Common myeloid progenitor, CD34-positive (primary cell): ENCODE measurements around the gene MTHFD1L. TPM values are rescaled to one million over a fixed set of nuclear protein-coding genes. Genes with fewer than 3 reads are reported as not detected.
A peak's percentile ranks its signal among the peaks of the same experiment; 100 is the strongest.
"Not testable (repeated sequence)": the region's sequence is repeated elsewhere in the genome, so short reads cannot be mapped to it uniquely, and the experiment has no call there.

ENCODE experiments used
- CTCF ChIA-PET: fragments of 350-600 bp; sonication (Branson Sonifier 250); formaldehyde crosslinking; loops from one replicate; lab custom pipeline; 2021; ENCODE audit warnings: antibody characterized with exemption; lab: Charles Lee
- POLR2A ChIA-PET: fragments of 350-600 bp; sonication (Branson Sonifier 250); formaldehyde crosslinking; loops from one replicate; lab custom pipeline; 2021; ENCODE audit warnings: antibody characterized with exemption; lab: Charles Lee
- DNase-seq, 3 donors: peaks; one replicate each; pipeline versions ENCODE4 v3.0.0 to v3.0.0-alpha.2; 2013
- H3K27ac ChIP-seq, 2 experiments: 1 replicate in 1 of 2; 2 replicates in 1 of 2; pipeline ENCODE4 v1.7.0; 2013; ENCODE audit warnings: inconsistent platforms in 2 of 2, low read length in 2 of 2, mild to moderate bottlenecking in 2 of 2, low read depth in 1 of 2, moderate library complexity in 1 of 2; ENCODE audit not compliant: severe bottlenecking in 2 of 2, insufficient read depth in 1 of 2, poor library complexity in 1 of 2
- H3K27me3 ChIP-seq, 5 experiments: replicated peaks in 2 of 5; 1 replicate in 3 of 5; 2 replicates in 2 of 5; pipeline versions ENCODE4 v1.6.1 to v1.7.0; 2013; ENCODE audit warnings: low read length in 4 of 5, mild to moderate bottlenecking in 2 of 5, moderate library complexity in 2 of 5, inconsistent platforms in 1 of 5; ENCODE audit not compliant: insufficient read depth in 5 of 5, control insufficient read depth in 4 of 5
- H3K36me3 ChIP-seq, 4 experiments: 1 replicate in 2 of 4; 2 replicates in 2 of 4; pipeline versions ENCODE4 v1.6.1 to v1.7.0; 2013; ENCODE audit warnings: low read length in 3 of 4, control low read depth in 1 of 4, mild to moderate bottlenecking in 1 of 4; ENCODE audit not compliant: control insufficient read depth in 4 of 4, insufficient read depth in 4 of 4
- H3K4me1 ChIP-seq, 4 experiments: 1 replicate in 3 of 4; 2 replicates in 1 of 4; pipeline versions ENCODE4 v1.6.1 to v1.7.1; 2013; ENCODE audit warnings: low read length in 3 of 4, mild to moderate bottlenecking in 3 of 4, control low read depth in 1 of 4, inconsistent platforms in 1 of 4, moderate library complexity in 1 of 4; ENCODE audit not compliant: control insufficient read depth in 4 of 4, insufficient read depth in 4 of 4; ENCODE audit errors: control extremely low read depth in 1 of 4
- H3K4me3 ChIP-seq, 7 experiments: 1 replicate in 4 of 7; 2 replicates in 3 of 7; pipeline versions ENCODE4 v1.5.1 to v1.7.0; 2013; ENCODE audit warnings: mild to moderate bottlenecking in 7 of 7, low read length in 6 of 7, moderate library complexity in 6 of 7, inconsistent platforms in 2 of 7, low read depth in 2 of 7, control low read depth in 1 of 7; ENCODE audit not compliant: insufficient read depth in 4 of 7, control insufficient read depth in 1 of 7; ENCODE audit errors: extremely low read depth in 1 of 7
- H3K9me3 ChIP-seq, 5 experiments: 1 replicate in 4 of 5; 2 replicates in 1 of 5; pipeline versions ENCODE4 v1.6.1 to v1.7.1; 2013; ENCODE audit warnings: low read length in 4 of 5, mild to moderate bottlenecking in 2 of 5, inconsistent platforms in 1 of 5, low read depth in 1 of 5, moderate library complexity in 1 of 5; ENCODE audit not compliant: control insufficient read depth in 4 of 5, insufficient read depth in 2 of 5; ENCODE audit errors: control extremely low read depth in 1 of 5
- WGBS: methylation state at CpG from one replicate; pipeline ENCODE4 v1.1.5; 2013; ENCODE audit not compliant: insufficient coverage; 5-methylcytosine and 5-hydroxymethylcytosine counted together
- polyA plus RNA-seq: library from polyadenylated mRNA; unstranded; fragments of 120-200 nt; gene quantifications from one replicate; pipeline ENCODE4 v1.2.1, GENCODE V29; 2013

The MTHFD1L gene
- 17.2 TPM for polyA plus RNA-seq

DNA sequence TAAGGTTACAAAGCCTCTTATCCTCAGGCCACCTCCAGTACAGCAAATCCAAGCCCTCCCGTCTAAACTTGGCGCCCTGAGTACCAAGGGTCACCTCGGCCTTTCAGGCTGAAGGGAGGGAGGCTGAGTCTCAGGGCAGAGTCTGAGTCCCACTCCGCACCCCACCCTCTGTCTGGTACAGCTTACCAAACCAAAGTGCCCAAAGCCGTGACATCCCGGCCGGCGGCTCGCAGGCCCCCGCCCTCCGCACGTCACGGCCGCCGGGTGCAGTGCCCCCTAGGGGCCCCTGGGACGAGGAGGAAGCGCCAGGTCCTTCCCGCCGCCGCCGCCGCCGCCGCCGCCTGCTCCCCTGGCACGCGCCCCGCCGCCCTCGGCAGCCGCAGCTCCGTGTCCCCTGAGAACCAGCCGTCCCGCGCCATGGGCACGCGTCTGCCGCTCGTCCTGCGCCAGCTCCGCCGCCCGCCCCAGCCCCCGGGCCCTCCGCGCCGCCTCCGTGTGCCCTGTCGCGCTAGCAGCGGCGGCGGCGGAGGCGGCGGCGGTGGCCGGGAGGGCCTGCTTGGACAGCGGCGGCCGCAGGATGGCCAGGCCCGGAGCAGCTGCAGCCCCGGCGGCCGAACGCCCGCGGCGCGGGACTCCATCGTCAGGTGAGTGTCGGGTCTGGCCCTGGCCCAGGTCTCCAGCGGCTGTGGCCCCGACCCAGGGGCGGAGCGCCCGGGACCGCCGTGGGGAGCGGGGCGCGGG, at the start of gene MTHFD1L:
Gene MTHFD1L, plus strand, starts transcription at position 297 of the 741 bp plus-strand sequence. Its CDS starts 121 bp downstream, at position 418.
- POLR2A ChIA-PET, result interaction anchor here (0.6 to 1.4 kb wide), 4 partner anchors 10 to 1541 kb away, joined by 3 read pairs; no protein-coding TSS in a partner anchor
- H3K36me3 ChIP-seq, result no peaks in the 10 kb centered on the region
- CTCF ChIA-PET, result interaction anchor here (0.9 to 6.9 kb wide), 12 partner anchors 9 to 524 kb away, joined by 3 to 50 read pairs (median 4); no protein-coding TSS in a partner anchor
- no peaks in the 10 kb centered on the region for H3K9me3 ChIP-seq
- peak within 1 kb of the TSS in 1 of 2 experiments; percentile 58 for H3K27ac ChIP-seq
- H3K4me3 ChIP-seq, result peak within 1 kb of the TSS; percentile 54 to 91 (median 77)
- no peaks in the 10 kb centered on the region for H3K27me3 ChIP-seq
- DNase-seq, result peak; percentile 74 to 80 (median 77)
- WGBS, result under 1% methylated on average over 68 of the region's 82 CpGs
- peaks cover 6 to 42% (median 34%) of the 10 kb centered on the region in 4 experiments for H3K4me1 ChIP-seq

DNA sequence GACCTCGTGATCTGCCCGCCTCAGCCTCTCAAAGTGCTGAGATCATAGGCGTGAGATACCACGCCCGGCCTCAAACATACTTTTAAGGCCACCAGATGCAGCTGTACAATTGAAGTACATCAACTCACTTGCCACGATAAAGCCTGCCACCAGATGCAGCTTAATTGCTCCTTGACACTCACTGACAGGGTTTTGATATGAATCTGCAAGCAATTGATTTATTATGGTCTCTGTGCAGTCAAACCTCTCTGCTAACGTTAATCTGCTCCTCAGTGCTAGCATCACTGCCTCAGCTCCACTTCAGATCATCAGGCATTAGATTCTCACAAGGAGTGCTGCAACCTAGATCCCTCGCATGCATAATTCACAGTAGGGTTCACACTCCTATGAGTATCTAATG, 48.9 kb upstream of the MTHFD1L start:
- H3K27ac ChIP-seq, H3K4me1 ChIP-seq, DNase-seq, H3K4me3 ChIP-seq, H3K9me3 ChIP-seq, POLR2A ChIA-PET, H3K27me3 ChIP-seq, H3K36me3 ChIP-seq: not testable (repeated sequence)
- CTCF ChIA-PET, result interaction anchor here (0.8 to 8.6 kb wide), 19 partner anchors 8 to 519 kb away, joined by 3 to 114 read pairs (median 6); partner anchors contain the start of gene MTHFD1L
- WGBS, result 91% methylated on average over 8 of the region's 8 CpGs

DNA sequence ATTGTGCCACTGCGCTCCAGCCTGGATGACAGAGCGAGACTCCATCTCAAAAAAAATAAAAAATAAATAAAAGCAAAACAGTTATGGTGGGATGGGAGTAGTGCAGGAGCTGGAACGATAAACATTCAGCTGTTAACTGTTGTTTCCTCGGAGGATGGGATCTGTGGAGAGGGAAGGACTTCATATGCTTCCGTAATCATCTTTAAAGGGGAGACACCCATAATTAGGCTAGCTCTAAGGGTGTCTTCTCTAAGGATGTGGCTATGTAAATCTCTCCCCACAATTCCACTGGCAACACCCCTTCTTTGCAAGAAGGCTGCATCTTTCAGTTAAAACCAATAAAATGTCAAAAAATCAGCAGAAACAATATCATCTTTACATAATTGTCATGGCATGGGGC, 42.6 kb upstream of the MTHFD1L start:
- no peak for DNase-seq
- H3K9me3 ChIP-seq, result no peaks in the 10 kb centered on the region
- H3K36me3 ChIP-seq, result no peaks in the 10 kb centered on the region
- no peaks in the 10 kb centered on the region for H3K27me3 ChIP-seq
- ChIA-PET POLR2A (no interaction called here), CTCF (interaction anchor here (1.3 kb wide), 1 partner anchor 40 kb away, joined by 5 read pairs; no protein-coding TSS in a partner anchor)
- no peaks in the 10 kb centered on the region for H3K4me1 ChIP-seq
- no peak overlapping the region for H3K4me3 ChIP-seq
- WGBS, result 100% methylated on average over 3 of the region's 5 CpGs
- no peak overlapping the region for H3K27ac ChIP-seq

DNA sequence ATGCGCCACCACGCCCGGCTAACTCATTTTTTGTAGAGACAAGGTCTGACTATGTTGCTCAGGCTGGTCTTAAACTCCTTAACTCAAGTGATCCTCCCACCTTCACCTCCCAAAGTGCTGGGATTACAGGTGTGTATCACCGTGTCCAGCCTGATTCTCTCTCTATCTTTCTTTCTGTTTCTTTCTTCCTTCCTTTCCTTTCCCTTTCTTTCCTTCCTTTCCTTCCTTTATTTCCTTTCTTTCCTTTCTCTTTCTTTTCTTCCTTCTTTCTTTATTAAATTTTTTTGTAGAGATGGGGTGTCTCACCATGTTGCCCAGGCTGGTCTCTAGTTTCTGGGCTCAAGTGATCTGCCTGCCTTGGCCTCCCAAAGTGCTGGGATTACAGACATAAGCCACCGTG, 38.7 kb upstream of the MTHFD1L start:
- POLR2A ChIA-PET, result interaction anchor here (0.7 kb wide), 1 partner anchor 14 kb away, joined by 3 read pairs; no protein-coding TSS in a partner anchor
- Histone ChIP-seq H3K4me3 (no peak overlapping the region), H3K36me3 (no peaks in the 10 kb centered on the region), H3K4me1 (no peaks in the 10 kb centered on the region), H3K27me3 (no peaks in the 10 kb centered on the region), H3K27ac (no peak overlapping the region), H3K9me3 (no peaks in the 10 kb centered on the region)
- CTCF ChIA-PET, result interaction anchor here (1.3 to 2.1 kb wide), 3 partner anchors 10 to 409 kb away, joined by 6 to 9 read pairs (median 7); no protein-coding TSS in a partner anchor
- no peak for DNase-seq
- WGBS, result 100% methylated on average over 3 of the region's 5 CpGs

DNA sequence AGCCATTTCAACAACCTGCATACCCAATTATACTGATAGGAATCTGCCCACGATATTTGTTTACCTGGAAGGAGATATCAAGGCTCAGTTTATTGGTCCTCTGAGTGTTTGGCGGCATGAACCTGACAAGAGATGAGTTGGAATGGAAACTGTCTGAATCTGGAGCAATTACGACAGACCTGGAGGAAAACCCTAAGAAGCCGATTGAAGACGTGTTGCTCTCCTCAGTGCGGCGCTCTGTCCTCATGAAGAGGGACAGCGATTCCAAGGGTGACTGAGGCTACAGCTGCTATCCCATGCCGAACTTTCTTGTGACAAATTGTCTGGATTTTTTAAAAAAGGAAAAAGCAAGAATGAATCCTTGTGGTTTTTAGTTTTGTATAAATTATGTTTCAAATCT, 37.4 kb upstream of the MTHFD1L start:
- H3K27ac ChIP-seq, CTCF ChIA-PET, H3K27me3 ChIP-seq, H3K9me3 ChIP-seq, H3K36me3 ChIP-seq, H3K4me1 ChIP-seq, DNase-seq, H3K4me3 ChIP-seq, POLR2A ChIA-PET: not testable (repeated sequence)
- 94% methylated on average over 8 of the region's 9 CpGs for WGBS

DNA sequence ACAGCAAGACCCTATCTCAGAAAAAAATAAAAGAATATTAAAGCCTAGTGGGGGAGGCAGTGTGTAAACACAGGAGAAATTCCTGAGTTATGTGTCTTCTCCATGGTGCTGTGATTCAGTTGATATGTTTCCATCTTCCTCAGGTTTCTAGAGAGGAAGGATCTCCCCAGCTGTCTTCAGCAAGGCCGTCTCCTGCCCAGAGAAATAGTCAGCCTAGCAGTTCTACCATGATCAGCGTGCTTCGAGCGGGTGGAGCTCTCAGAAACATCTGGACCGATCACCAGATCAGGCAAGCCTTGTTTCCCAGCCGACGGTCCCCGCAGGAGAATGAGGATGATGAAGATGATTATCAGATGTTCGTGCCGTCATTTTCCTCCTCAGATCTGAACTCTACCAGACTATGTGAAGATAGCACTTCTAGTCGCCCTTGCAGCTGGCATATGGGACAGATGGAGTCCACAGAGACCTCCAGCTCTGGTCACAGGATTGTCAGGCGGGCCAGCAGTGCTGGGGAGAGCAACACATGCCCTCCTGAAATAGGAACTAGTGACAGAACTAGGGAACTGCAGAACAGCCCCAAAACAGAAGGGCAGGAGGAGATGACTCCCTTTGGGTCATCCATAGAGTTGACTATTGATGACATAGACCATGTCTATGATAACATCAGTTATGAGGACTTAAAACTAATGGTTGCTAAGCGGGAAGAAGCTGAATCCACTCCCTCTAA, 34.9 kb upstream of the MTHFD1L start:
- Histone ChIP-seq H3K27me3 (no peaks in the 10 kb centered on the region), H3K9me3 (no peaks in the 10 kb centered on the region), H3K4me3 (no peak overlapping the region), H3K36me3 (no peaks in the 10 kb centered on the region), H3K27ac (no peak overlapping the region), H3K4me1 (no peaks in the 10 kb centered on the region)
- no peak for DNase-seq
- 98% methylated on average over 10 of the region's 13 CpGs for WGBS
- CTCF ChIA-PET, result interaction anchor here (1.7 to 2.0 kb wide), 2 partner anchors 13 to 15 kb away, joined by 5 to 6 read pairs; no protein-coding TSS in a partner anchor
- POLR2A ChIA-PET, result no interaction called here
